HEK293 (cell line): Measurements from ENCODE around the gene SLC39A10.

Experiments
- CTCF ChIA-PET: fragments of 350-600 bp; formaldehyde crosslinking; extraction: SDS; loops from one replicate; lab custom pipeline; 2021; ENCODE audit warnings: antibody characterized with exemption; lab: Yijun Ruan, JAX
- POLR2A ChIA-PET: fragments of 300-600 bp; formaldehyde crosslinking; extraction: SDS; loops from one replicate; lab custom pipeline; 2020; ENCODE audit warnings: antibody characterized with exemption, inconsistent platforms; lab: Yijun Ruan, JAX
- H3K27ac ChIP-seq: fragments of 200-500 bp; sonication (Bioruptor generic); 2 replicates; pipeline ENCODE4 v1.5.1; 2014; ENCODE audit warnings: low read depth, low read length, control low read depth, inconsistent platforms; ENCODE audit errors: extremely low read depth
- H3K36me3 ChIP-seq, 2 experiments: fragments of 200-500 bp in 1 of 2; sonication (Bioruptor generic) in 1 of 2; 1 replicate in 1 of 2; 2 replicates in 1 of 2; pipeline ENCODE4 v1.5.1; 2014 to 2017; ENCODE audit warnings: inconsistent platforms in 2 of 2, low read length in 2 of 2; ENCODE audit not compliant: control insufficient read depth in 2 of 2, insufficient read depth in 1 of 2
- H3K4me1 ChIP-seq: fragments of 200-500 bp; sonication (Bioruptor generic); 2 replicates; pipeline ENCODE4 v1.5.1; 2014; ENCODE audit warnings: mild to moderate bottlenecking, low read length, inconsistent platforms; ENCODE audit not compliant: control insufficient read depth, insufficient read depth
- H3K4me3 ChIP-seq: 2 replicates; pipeline ENCODE4 v1.5.1; 2011; ENCODE audit warnings: low read depth, mild to moderate bottlenecking, control low read depth, low read length, moderate library complexity
- H3K9me3 ChIP-seq: fragments of 200-500 bp; sonication (Bioruptor generic); 2 replicates; pipeline ENCODE4 v1.5.1; 2014; ENCODE audit warnings: low read depth, low read length, inconsistent platforms; ENCODE audit not compliant: control insufficient read depth, insufficient read depth
- EGR2 ChIP-seq: fragments of 450-650 bp; formaldehyde crosslinking; IDR thresholded peaks from 2 replicates; pipeline ENCODE4 v1.5.1; 2016; ENCODE audit warnings: low read depth, missing biosample characterization, missing genetic modification characterization
- IKZF3 ChIP-seq: fragments of 450-650 bp; IDR thresholded peaks from 2 replicates; pipeline ENCODE4 v1.5.0; 2018; ENCODE audit warnings: missing biosample characterization, mild to moderate bottlenecking, missing genetic modification characterization, moderate library complexity
- KLF16 ChIP-seq: fragments of 450-650 bp; formaldehyde crosslinking; IDR thresholded peaks from 2 replicates; pipeline ENCODE4 v1.5.1; 2017; ENCODE audit warnings: missing biosample characterization, missing genetic modification characterization
- MYNN ChIP-seq: fragments of 450-650 bp; formaldehyde crosslinking; IDR thresholded peaks from 2 replicates; pipeline ENCODE4 v1.5.1; 2016; ENCODE audit warnings: missing biosample characterization, missing genetic modification characterization, borderline replicate concordance
- REPIN1 ChIP-seq: fragments of 450-650 bp; formaldehyde crosslinking; IDR thresholded peaks from 2 replicates; pipeline ENCODE4 v1.5.1; 2017; ENCODE audit warnings: missing biosample characterization, missing genetic modification characterization, low read depth
- SALL2 ChIP-seq: fragments of 450-650 bp; formaldehyde crosslinking; IDR thresholded peaks from 2 replicates; pipeline ENCODE4 v1.5.0; 2017; ENCODE audit warnings: missing biosample characterization, mild to moderate bottlenecking, missing genetic modification characterization, borderline replicate concordance
- SCRT1 ChIP-seq: fragments of 450-650 bp; formaldehyde crosslinking; IDR thresholded peaks from 2 replicates; pipeline ENCODE4 v1.5.1; 2016; ENCODE audit warnings: missing biosample characterization, missing genetic modification characterization, borderline replicate concordance
- SETDB1 ChIP-seq: IDR thresholded peaks from one replicate; pipeline ENCODE4 v1.6.1; 2017; ENCODE audit warnings: mild to moderate bottlenecking, low read length, moderate library complexity, mixed read lengths; ENCODE audit not compliant: insufficient read length
- YY1 ChIP-seq: fragments of 450-650 bp; formaldehyde crosslinking; IDR thresholded peaks from 2 replicates; pipeline ENCODE4 v1.5.1; 2018; ENCODE audit warnings: missing biosample characterization, missing genetic modification characterization
- ZFP3 ChIP-seq: fragments of 450-650 bp; formaldehyde crosslinking; IDR thresholded peaks from 2 replicates; pipeline ENCODE4 v1.5.1; 2016; ENCODE audit warnings: low read depth, missing biosample characterization, missing genetic modification characterization
- ZNF10 ChIP-seq: fragments of 450-650 bp; formaldehyde crosslinking; IDR thresholded peaks from 2 replicates; pipeline ENCODE4 v1.5.1; 2017; ENCODE audit warnings: missing biosample characterization, missing genetic modification characterization
- ZNF138 ChIP-seq: fragments of 450-650 bp; formaldehyde crosslinking; IDR thresholded peaks from 2 replicates; pipeline ENCODE4 v1.5.1; 2016; ENCODE audit warnings: missing biosample characterization, missing genetic modification characterization, borderline replicate concordance
- ZNF202 ChIP-seq: fragments of 450-650 bp; formaldehyde crosslinking; IDR thresholded peaks from 2 replicates; pipeline ENCODE4 v1.5.1; 2016; ENCODE audit warnings: missing biosample characterization, missing genetic modification characterization, borderline replicate concordance
- ZNF391 ChIP-seq: fragments of 450-650 bp; formaldehyde crosslinking; IDR thresholded peaks from 2 replicates; pipeline ENCODE4 v1.5.1; 2016; ENCODE audit warnings: low read depth, missing biosample characterization, missing genetic modification characterization, borderline replicate concordance
- ZNF426 ChIP-seq: fragments of 450-650 bp; formaldehyde crosslinking; IDR thresholded peaks from 2 replicates; pipeline ENCODE4 v1.5.1; 2017; ENCODE audit warnings: missing biosample characterization, missing genetic modification characterization, mild to moderate bottlenecking, inconsistent platforms, moderate library complexity
- ZNF473 ChIP-seq: fragments of 450-650 bp; formaldehyde crosslinking; IDR thresholded peaks from 2 replicates; pipeline ENCODE4 v1.5.1; 2017; ENCODE audit warnings: missing biosample characterization, missing genetic modification characterization
- ZNF558 ChIP-seq: fragments of 450-650 bp; formaldehyde crosslinking; IDR thresholded peaks from 2 replicates; pipeline ENCODE4 v1.5.1; 2016; ENCODE audit warnings: missing biosample characterization, missing genetic modification characterization
- ZNF571 ChIP-seq: fragments of 450-650 bp; formaldehyde crosslinking; IDR thresholded peaks from 2 replicates; pipeline ENCODE4 v1.5.0; 2017; ENCODE audit warnings: missing biosample characterization, missing genetic modification characterization
- ZSCAN23 ChIP-seq: fragments of 450-650 bp; formaldehyde crosslinking; IDR thresholded peaks from 2 replicates; pipeline ENCODE4 v1.5.1; 2016; ENCODE audit warnings: missing biosample characterization, missing genetic modification characterization
- TF ChIP-seq, protein P1 (sequence below): fragments of 450-650 bp; formaldehyde crosslinking; IDR thresholded peaks from 2 replicates; pipeline ENCODE4 v1.5.1; 2016; ENCODE audit warnings: missing biosample characterization, missing genetic modification characterization
- TF ChIP-seq, protein P2 (sequence below): fragments of 450-650 bp; formaldehyde crosslinking; IDR thresholded peaks from 2 replicates; pipeline ENCODE4 v1.5.1; 2016; ENCODE audit warnings: missing biosample characterization, missing genetic modification characterization
- TF ChIP-seq, protein P3 (sequence below): fragments of 450-650 bp; formaldehyde crosslinking; IDR thresholded peaks from 2 replicates; pipeline ENCODE4; 2016; ENCODE audit warnings: missing biosample characterization, missing genetic modification characterization
- TF ChIP-seq, protein P4 (sequence below): sonication (generic); formaldehyde crosslinking; IDR thresholded peaks from 2 replicates; pipeline ENCODE4 v1.8.1; 2022; ENCODE audit warnings: mild to moderate bottlenecking, moderate library complexity, missing genetic modification reagents

The SLC39A10 gene

DNA sequence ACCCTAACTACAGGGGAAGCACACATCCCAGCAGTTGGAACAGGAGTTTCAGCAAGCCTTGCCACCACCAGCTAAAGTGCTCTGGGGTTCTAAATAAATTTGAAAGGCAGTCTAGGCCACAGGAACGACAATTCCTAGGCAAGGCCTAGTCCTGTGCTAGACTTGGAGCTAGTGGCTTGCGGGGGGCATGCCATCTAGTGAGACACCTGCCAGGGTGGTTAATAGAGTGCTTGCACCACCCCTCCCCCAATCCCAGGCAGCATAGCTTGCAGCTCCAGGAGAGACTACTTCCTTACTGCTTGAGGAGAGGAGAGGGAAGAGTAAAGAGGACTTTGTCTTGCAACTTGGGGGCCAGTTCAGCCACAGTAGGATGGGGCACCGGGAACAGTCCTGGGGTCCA is 101.8 kb downstream of the SLC39A10 start:
- H3K4me1 ChIP-seq: no peaks in the 10 kb centered on the region
- H3K36me3 ChIP-seq: no peaks in the 10 kb centered on the region
- H3K27ac ChIP-seq: no peak overlapping the region
- TF ChIP-seq ZNF473 (tag by site-specific recombination) (no peak), KLF16 (tag by site-specific recombination) (no peak), ZFP3 (tag by site-specific recombination) (no peak), MYNN (tag by site-specific recombination) (no peak), IKZF3 (tag by site-specific recombination) (no peak), ZNF426 (no peak), ZNF391 (tag by site-specific recombination) (no peak), REPIN1 (tag by site-specific recombination) (no peak), ZNF10 (no peak), ZNF138 (tag by site-specific recombination) (no peak), SETDB1 (no peak), EGR2 (tag by site-specific recombination) (no peak), ZNF202 (no peak), YY1 (tag by site-specific recombination) (no peak), ZNF558 (tag by site-specific recombination) (no peak)
- TF ChIP-seq, protein P1, sequence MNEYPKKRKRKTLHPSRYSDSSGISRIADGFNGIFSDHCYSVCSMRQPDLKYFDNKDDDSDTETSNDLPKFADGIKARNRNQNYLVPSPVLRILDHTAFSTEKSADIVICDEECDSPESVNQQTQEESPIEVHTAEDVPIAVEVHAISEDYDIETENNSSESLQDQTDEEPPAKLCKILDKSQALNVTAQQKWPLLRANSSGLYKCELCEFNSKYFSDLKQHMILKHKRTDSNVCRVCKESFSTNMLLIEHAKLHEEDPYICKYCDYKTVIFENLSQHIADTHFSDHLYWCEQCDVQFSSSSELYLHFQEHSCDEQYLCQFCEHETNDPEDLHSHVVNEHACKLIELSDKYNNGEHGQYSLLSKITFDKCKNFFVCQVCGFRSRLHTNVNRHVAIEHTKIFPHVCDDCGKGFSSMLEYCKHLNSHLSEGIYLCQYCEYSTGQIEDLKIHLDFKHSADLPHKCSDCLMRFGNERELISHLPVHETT (tag by site-specific recombination): no peak
- TF ChIP-seq, protein P2, sequence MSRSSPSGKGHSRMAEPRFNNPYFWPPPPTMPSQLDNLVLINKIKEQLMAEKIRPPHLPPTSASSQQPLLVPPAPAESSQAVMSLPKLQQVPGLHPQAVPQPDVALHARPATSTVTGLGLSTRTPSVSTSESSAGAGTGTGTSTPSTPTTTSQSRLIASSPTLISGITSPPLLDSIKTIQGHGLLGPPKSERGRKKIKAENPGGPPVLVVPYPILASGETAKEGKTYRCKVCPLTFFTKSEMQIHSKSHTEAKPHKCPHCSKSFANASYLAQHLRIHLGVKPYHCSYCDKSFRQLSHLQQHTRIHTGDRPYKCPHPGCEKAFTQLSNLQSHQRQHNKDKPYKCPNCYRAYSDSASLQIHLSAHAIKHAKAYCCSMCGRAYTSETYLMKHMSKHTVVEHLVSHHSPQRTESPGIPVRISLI (tag by site-specific recombination): no peak
- TF ChIP-seq, protein P3, sequence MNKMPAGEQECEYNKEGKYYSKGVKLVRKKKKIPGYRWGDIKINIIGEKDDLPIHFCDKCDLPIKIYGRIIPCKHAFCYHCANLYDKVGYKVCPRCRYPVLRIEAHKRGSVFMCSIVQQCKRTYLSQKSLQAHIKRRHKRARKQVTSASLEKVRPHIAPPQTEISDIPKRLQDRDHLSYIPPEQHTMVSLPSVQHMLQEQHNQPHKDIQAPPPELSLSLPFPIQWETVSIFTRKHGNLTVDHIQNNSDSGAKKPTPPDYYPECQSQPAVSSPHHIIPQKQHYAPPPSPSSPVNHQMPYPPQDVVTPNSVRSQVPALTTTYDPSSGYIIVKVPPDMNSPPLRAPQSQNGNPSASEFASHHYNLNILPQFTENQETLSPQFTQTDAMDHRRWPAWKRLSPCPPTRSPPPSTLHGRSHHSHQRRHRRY (tag by site-specific recombination): no peak
- TF ChIP-seq, protein P4, sequence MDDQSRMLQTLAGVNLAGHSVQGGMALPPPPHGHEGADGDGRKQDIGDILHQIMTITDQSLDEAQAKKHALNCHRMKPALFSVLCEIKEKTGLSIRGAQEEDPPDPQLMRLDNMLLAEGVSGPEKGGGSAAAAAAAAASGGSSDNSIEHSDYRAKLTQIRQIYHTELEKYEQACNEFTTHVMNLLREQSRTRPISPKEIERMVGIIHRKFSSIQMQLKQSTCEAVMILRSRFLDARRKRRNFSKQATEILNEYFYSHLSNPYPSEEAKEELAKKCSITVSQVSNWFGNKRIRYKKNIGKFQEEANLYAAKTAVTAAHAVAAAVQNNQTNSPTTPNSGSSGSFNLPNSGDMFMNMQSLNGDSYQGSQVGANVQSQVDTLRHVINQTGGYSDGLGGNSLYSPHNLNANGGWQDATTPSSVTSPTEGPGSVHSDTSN (CRISPR knock-in tag): no peak
- no peak overlapping the region for H3K4me3 ChIP-seq
- ChIA-PET CTCF (no interaction called here), POLR2A (no interaction called here)
- no peaks in the 10 kb centered on the region for H3K9me3 ChIP-seq

DNA sequence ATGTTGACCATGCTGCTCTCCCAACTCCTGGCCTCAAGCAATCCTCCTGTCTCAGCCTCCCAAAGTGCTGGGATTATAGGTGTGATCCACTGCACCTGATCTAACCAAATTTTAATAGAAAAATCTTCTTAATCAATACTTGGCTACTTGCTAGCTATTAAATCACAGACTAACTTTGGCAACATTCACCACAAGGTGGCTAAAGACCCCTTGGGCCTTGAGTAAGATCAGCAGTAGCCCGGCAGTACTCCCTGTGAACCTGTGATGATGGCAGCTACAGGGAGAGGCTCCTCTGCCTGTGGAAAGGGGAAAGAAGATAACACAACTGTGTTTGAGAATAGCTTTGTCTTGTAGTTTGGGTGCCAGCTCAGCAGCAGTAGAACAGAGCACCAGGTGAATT is 102.9 kb downstream of the SLC39A10 start:
- Histone ChIP-seq H3K4me1 (no peaks in the 10 kb centered on the region), H3K27ac (no peak overlapping the region), H3K9me3 (no peaks in the 10 kb centered on the region)
- TF ChIP-seq ZSCAN23: no peak
- TF ChIP-seq ZNF571 (tag by site-specific recombination): no peak
- TF ChIP-seq SCRT1: no peak
- TF ChIP-seq SALL2 (tag by site-specific recombination): no peak
- TF ChIP-seq, all 188 proteins: peak for 0
- no peaks in the 10 kb centered on the region for H3K36me3 ChIP-seq
- POLR2A ChIA-PET: no interaction called here
- CTCF ChIA-PET: interaction anchor here (0.6 kb wide), 1 partner anchor 329 kb away, joined by 4 read pairs; no protein-coding TSS in a partner anchor
- no peak overlapping the region for H3K4me3 ChIP-seq
